Heart left ventricle (tissue), 13 donors: ENCODE data around the gene TGM1.

Experiments used
- POLR2A ChIP-seq, 2 donors: fragments of 450-650 bp; IDR thresholded peaks; one replicate each; pipeline ENCODE4 v1.6.1; 2017; ENCODE audit warnings: antibody characterized with exemption in 2 of 2, mild to moderate bottlenecking in 2 of 2, moderate library complexity in 2 of 2
- TF ChIP-seq, protein P1 (sequence below), 12 donors: fragments of 200-600 bp; sonication (generic) in 4 of 12; IDR thresholded peaks; one replicate each; pipeline versions ENCODE4 v1.5.0 to v1.8.0; 2018 to 2022; ENCODE audit warnings: antibody characterized with exemption in 12 of 12, mild to moderate bottlenecking in 5 of 12
- donor health status: ischemic (EF 13 %, LVEDD 7.1; RV severe dilation, severe dysfunction).
- donor health status: DM: no; HTN: yes; CAD: no.
- donor health status: DM: no; HTN: no; CAD: no.
- donor health status: ischemic (EF 25% LVEDD 6.9; RV normal size, moderate dysfunction).
- donor health status: ischemic (EF 25% LVEDD 5.7; RV mildly dilated, moderate dysfunction).
- donor health status: ischemic (EF 35%, LVEDD 5.7; RV mildly dilated, moderate dysfunction).
- donor health status: nonischemic (EF 11% LVEDD 7.7; RV severe dilation, severe dysfunction).
- donor health status: DM: yes; HTN: yes; CAD: no.
- donor health status: PGD.
- donor health status: ischemic (EF 29% LVEDD 5.4; RV normal size, mild dysfunction).
- donor health status: nonischemic (EF 23%, LVEDD 6.1; RV moderate dilation, normal function).

GRCh38 chr14:24232645-24233537 is 30.1 kb downstream of the TGM1 start, which contains the start of gene GMPR2:
- TF ChIP-seq, protein P1, sequence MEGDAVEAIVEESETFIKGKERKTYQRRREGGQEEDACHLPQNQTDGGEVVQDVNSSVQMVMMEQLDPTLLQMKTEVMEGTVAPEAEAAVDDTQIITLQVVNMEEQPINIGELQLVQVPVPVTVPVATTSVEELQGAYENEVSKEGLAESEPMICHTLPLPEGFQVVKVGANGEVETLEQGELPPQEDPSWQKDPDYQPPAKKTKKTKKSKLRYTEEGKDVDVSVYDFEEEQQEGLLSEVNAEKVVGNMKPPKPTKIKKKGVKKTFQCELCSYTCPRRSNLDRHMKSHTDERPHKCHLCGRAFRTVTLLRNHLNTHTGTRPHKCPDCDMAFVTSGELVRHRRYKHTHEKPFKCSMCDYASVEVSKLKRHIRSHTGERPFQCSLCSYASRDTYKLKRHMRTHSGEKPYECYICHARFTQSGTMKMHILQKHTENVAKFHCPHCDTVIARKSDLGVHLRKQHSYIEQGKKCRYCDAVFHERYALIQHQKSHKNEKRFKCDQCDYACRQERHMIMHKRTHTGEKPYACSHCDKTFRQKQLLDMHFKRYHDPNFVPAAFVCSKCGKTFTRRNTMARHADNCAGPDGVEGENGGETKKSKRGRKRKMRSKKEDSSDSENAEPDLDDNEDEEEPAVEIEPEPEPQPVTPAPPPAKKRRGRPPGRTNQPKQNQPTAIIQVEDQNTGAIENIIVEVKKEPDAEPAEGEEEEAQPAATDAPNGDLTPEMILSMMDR (IDR thresholded peaks at IDR 0.05): no peak
- TF ChIP-seq POLR2A (IDR thresholded peaks at IDR 0.05): peak in 1 of 2 donors; percentile 6
